GM12874 (cell line): ENCODE measurements around the gene PLEK2.

Experiments
- CTCF ChIP-seq: IDR thresholded peaks from 2 replicates; pipeline ENCODE4 v1.5.1; 2011; ENCODE audit warnings: low read depth, mild to moderate bottlenecking, control low read depth, low read length, moderate library complexity; ENCODE audit not compliant: insufficient read depth

Gene PLEK2

GRCh38 chr14:67405771-67406170, 6.2 kb downstream of the PLEK2 start:
- no peak for TF ChIP-seq CTCF

- no peak for TF ChIP-seq CTCF
Measured at GRCh38 chr14:67400434-67400833, 11.5 kb downstream of the PLEK2 start.

GRCh38 chr14:67397536-67397935, 14.4 kb downstream of the PLEK2 start:
- TF ChIP-seq CTCF = no peak

- TF ChIP-seq CTCF = no peak
Measured at GRCh38 chr14:67396381-67396970, 15.5 kb downstream of the PLEK2 start.

- TF ChIP-seq CTCF = no peak
Measured at GRCh38 chr14:67395876-67396189, 16.1 kb downstream of the PLEK2 start.

- TF ChIP-seq CTCF = no peak
Measured at GRCh38 chr14:67395086-67395875, 16.7 kb downstream of the PLEK2 start.

GRCh38 chr14:67393689-67394088, 18.3 kb downstream of the PLEK2 start:
- no peak for TF ChIP-seq CTCF

GRCh38 chr14:67392800-67393199, 19.2 kb downstream of the PLEK2 start:
- TF ChIP-seq CTCF = no peak
